ENCODE results near the gene INSM1. TPM values are rescaled to one million over a fixed set of nuclear protein-coding genes. Genes with fewer than 3 reads are reported as not detected.
A peak's percentile ranks its signal among the peaks of the same experiment; 100 is the strongest.

The INSM1 gene
- total RNA-seq, 1 experiment from 2014 or later = not detected

GRCh38 chr20:20321917-20322316 lies 46.0 kb upstream of the INSM1 start:
- no peaks in the 10 kb centered on the region for H3K9me2 ChIP-seq (ENCODE audit: insufficient read depth)
- TF ChIP-seq EZH2 (IDR thresholded peaks at IDR 0.05; ENCODE audit: low read depth) = no peak
- no peak for TF ChIP-seq CTCF (conservative IDR thresholded peaks at IDR 0.05)
- CTCF ChIA-PET = no interaction called here
- H3K4me2 ChIP-seq = no peak overlapping the region
- H3K27ac ChIP-seq = no peak overlapping the region
- H3K4me1 ChIP-seq (replicated peaks; ENCODE audit: insufficient read depth) = no peaks in the 10 kb centered on the region
- 0 out of 2 replicates have a peak, but pooled peaks cover 6% of the 10 kb centered on the region for H3K9me3 ChIP-seq (ENCODE audit: insufficient read depth, low read depth)
- intact Hi-C loops (cut with micrococcal nuclease; ENCODE audit: unreplicated experiment) = no loop called here
- H3K27me3 ChIP-seq (ENCODE audit: insufficient read depth, low read depth) = peaks cover 4% of the 10 kb centered on the region; the same call in 1 of the 2 replicates
- no peak overlapping the region for H3K4me3 ChIP-seq
- POLR2A ChIA-PET (ENCODE audit: unreplicated experiment) = no interaction called here
- H2AFZ ChIP-seq = no peak overlapping the region
- H3K36me3 ChIP-seq (ENCODE audit: low read depth) = no peaks in the 10 kb centered on the region
- DNase-seq = no peak
- no peaks in the 10 kb centered on the region for H3F3A ChIP-seq (ENCODE audit: insufficient read depth, low read depth)
- no peaks in the 10 kb centered on the region for H3K79me2 ChIP-seq (ENCODE audit: low read depth)
- H4K20me1 ChIP-seq (ENCODE audit: insufficient read depth) = no peaks in the 10 kb centered on the region
- no TSS peak for BruUV-seq (replicated peaks)

GRCh38 chr20:20322912-20323311 lies 45.0 kb upstream of the INSM1 start:
- intact Hi-C loops (cut with micrococcal nuclease; ENCODE audit: unreplicated experiment) = no loop called here
- ChIA-PET POLR2A (ENCODE audit: unreplicated experiment) (no interaction called here), CTCF (no interaction called here)
- no peak for DNase-seq
- Histone ChIP-seq H3K4me1 (replicated peaks; ENCODE audit: insufficient read depth) (no peaks in the 10 kb centered on the region), H3F3A (ENCODE audit: insufficient read depth, low read depth) (no peaks in the 10 kb centered on the region), H3K9me3 (ENCODE audit: insufficient read depth, low read depth) (0 out of 2 replicates have a peak, but pooled peaks cover 6% of the 10 kb centered on the region), H3K9me2 (ENCODE audit: insufficient read depth) (no peaks in the 10 kb centered on the region), H3K79me2 (ENCODE audit: low read depth) (no peaks in the 10 kb centered on the region), H2AFZ (no peak overlapping the region), H4K20me1 (ENCODE audit: insufficient read depth) (no peaks in the 10 kb centered on the region), H3K27ac (no peak overlapping the region), H3K4me2 (no peak overlapping the region), H3K4me3 (no peak overlapping the region), H3K27me3 (ENCODE audit: insufficient read depth, low read depth) (peaks cover 4% of the 10 kb centered on the region; the same call in 1 of the 2 replicates), H3K36me3 (ENCODE audit: low read depth) (no peaks in the 10 kb centered on the region)
- BruUV-seq (replicated peaks) = no TSS peak
- no peak for TF ChIP-seq CTCF (conservative IDR thresholded peaks at IDR 0.05)
- TF ChIP-seq EZH2 (IDR thresholded peaks at IDR 0.05; ENCODE audit: low read depth) = no peak

GRCh38 chr20:20327746-20328145 lies 40.2 kb upstream of the INSM1 start:
- intact Hi-C loops (cut with micrococcal nuclease; ENCODE audit: unreplicated experiment) = no loop called here
- BruUV-seq (replicated peaks) = no TSS peak
- CTCF ChIA-PET = no interaction called here

More at GRCh38 chr20:20327746-20328145, 40.2 kb upstream of the INSM1 start:
- H3K4me3 ChIP-seq = no peak overlapping the region
- no peaks in the 10 kb centered on the region for H3F3A ChIP-seq (ENCODE audit: insufficient read depth, low read depth)
- no peaks in the 10 kb centered on the region for H4K20me1 ChIP-seq (ENCODE audit: insufficient read depth)
- no peaks in the 10 kb centered on the region for H3K36me3 ChIP-seq (ENCODE audit: low read depth)
- no peaks in the 10 kb centered on the region for H3K79me2 ChIP-seq (ENCODE audit: low read depth)
- TF ChIP-seq CTCF (conservative IDR thresholded peaks at IDR 0.05) (no peak), EZH2 (IDR thresholded peaks at IDR 0.05; ENCODE audit: low read depth) (no peak)
- H3K4me2 ChIP-seq = no peak overlapping the region
- peaks cover 25% of the 10 kb centered on the region for H3K27me3 ChIP-seq (ENCODE audit: insufficient read depth, low read depth)
- H3K27ac ChIP-seq = no peak overlapping the region
- no peaks in the 10 kb centered on the region for H3K4me1 ChIP-seq (replicated peaks; ENCODE audit: insufficient read depth)
- POLR2A ChIA-PET (ENCODE audit: unreplicated experiment) = no interaction called here
- H2AFZ ChIP-seq = no peak overlapping the region
- no peaks in the 10 kb centered on the region for H3K9me2 ChIP-seq (ENCODE audit: insufficient read depth)
- DNase-seq = peak in 1 of 2 experiments; percentile 6
- H3K9me3 ChIP-seq (ENCODE audit: insufficient read depth, low read depth) = no peaks in the 10 kb centered on the region
